22Rv1 (cell line): Measurements from ENCODE around the gene LDLRAD4.

ENCODE experiments used
- CTCF ChIP-seq: fragments of 450-650 bp; IDR thresholded peaks from 2 replicates; pipeline ENCODE4 v1.5.1; 2017; ENCODE audit warnings: mild to moderate bottlenecking
- ZFX ChIP-seq: fragments of 450-650 bp; IDR thresholded peaks from 2 replicates; pipeline ENCODE4 v1.6.1; 2017; ENCODE audit warnings: antibody characterized with exemption, borderline replicate concordance

- TF ChIP-seq CTCF, result no peak
- no peak for TF ChIP-seq ZFX
Measured at GRCh38 chr18:13309748-13310670, 91.4 kb downstream of the LDLRAD4 start.
